ENCODE data around the gene CNGA1.
"Not testable (repeated sequence)": the region's sequence is repeated elsewhere in the genome, so short reads cannot be mapped to it uniquely, and the experiment has no call there.

GRCh38 chr4:47992475-47992874, 24.0 kb downstream of the CNGA1 start:
- TF ChIP-seq CTCF, POLR2A (IDR thresholded peaks at IDR 0.05): not testable (repeated sequence)

All from testis (tissue), 2 donors.